GM19438 (cell line): ENCODE results near the gene RDH8.

Experiments
- ATAC-seq: cut with Tn5 transposase; IDR thresholded peaks from one replicate; pipeline ENCODE4 v1.9.1; 2021; ENCODE audit warnings: low read depth; ENCODE audit not compliant: unreplicated experiment

RDH8 gene

GRCh38 chr19:10013316-10013715 is at the start of gene RDH8:
Gene RDH8 (plus strand): TSS chr19:10013483. CDS start chr19:10013498, 15 bp downstream.
- ATAC-seq = no peak

GRCh38 chr19:9966024-9966423 is 47.3 kb upstream of the RDH8 start:
- ATAC-seq = no peak

- ATAC-seq = no peak
These were observed 46.8 kb upstream of the RDH8 start for GRCh38 chr19:9966448-9966847.

- ATAC-seq = no peak
These were observed 46.0 kb upstream of the RDH8 start for GRCh38 chr19:9967326-9967725.

GRCh38 chr19:9968820-9969687 is 44.2 kb upstream of the RDH8 start:
- ATAC-seq = no peak

- ATAC-seq = no peak
These were observed 43.7 kb upstream of the RDH8 start for GRCh38 chr19:9969688-9969975.

- no peak for ATAC-seq
These were observed 42.8 kb upstream of the RDH8 start for GRCh38 chr19:9970481-9970880.

GRCh38 chr19:9971166-9971897 is 42.0 kb upstream of the RDH8 start:
- no peak for ATAC-seq

- no peak for ATAC-seq
These were observed 41.2 kb upstream of the RDH8 start for GRCh38 chr19:9972103-9972502.

- no peak for ATAC-seq
These were observed 31.6 kb upstream of the RDH8 start for GRCh38 chr19:9981406-9982260.

- ATAC-seq = no peak
These were observed 26.4 kb upstream of the RDH8 start for GRCh38 chr19:9986787-9987281.

- ATAC-seq = no peak
These were observed 23.8 kb upstream of the RDH8 start for GRCh38 chr19:9989504-9989903.

GRCh38 chr19:9991425-9992191 is 21.7 kb upstream of the RDH8 start:
- no peak for ATAC-seq

- no peak for ATAC-seq
These were observed 18.2 kb upstream of the RDH8 start for GRCh38 chr19:9995084-9995483.

- no peak for ATAC-seq
These were observed 17.3 kb upstream of the RDH8 start for GRCh38 chr19:9995999-9996398.

- no peak for ATAC-seq
These were observed 16.7 kb upstream of the RDH8 start for GRCh38 chr19:9996541-9996940.

- ATAC-seq = no peak
These were observed 13.0 kb upstream of the RDH8 start for GRCh38 chr19:10000171-10000826.

GRCh38 chr19:10001899-10002298 is 11.4 kb upstream of the RDH8 start:
- no peak for ATAC-seq

- ATAC-seq = no peak
These were observed 10.0 kb upstream of the RDH8 start for GRCh38 chr19:10003271-10003670.

GRCh38 chr19:10004617-10005016 is 8.7 kb upstream of the RDH8 start:
- ATAC-seq = no peak
